GOT3 (cell line): ENCODE results near the gene POLR3H.

ENCODE experiments used
- DNase-seq: peaks from one replicate; lab custom pipeline; 2025; ENCODE audit warnings: mixed read lengths; lab: John Stamatoyannopoulos, UW

The POLR3H gene

GRCh38 chr22:41481925-41482318 lies 62.3 kb downstream of the POLR3H start:
- no peak for DNase-seq

- DNase-seq = no peak
Measured at GRCh38 chr22:41481131-41481830, 63.0 kb downstream of the POLR3H start.

GRCh38 chr22:41480397-41480735 lies 63.9 kb downstream of the POLR3H start:
- no peak for DNase-seq

- DNase-seq = no peak
Measured at GRCh38 chr22:41479671-41480396, 64.4 kb downstream of the POLR3H start.

- DNase-seq = no peak
Measured at GRCh38 chr22:41478891-41479521, 65.3 kb downstream of the POLR3H start.

GRCh38 chr22:41478473-41478872 lies 65.8 kb downstream of the POLR3H start:
- DNase-seq = no peak
